ENCODE data around the gene MAMSTR. TPM values are rescaled to one million over a fixed set of nuclear protein-coding genes. Genes with fewer than 3 reads are reported as not detected.

The MAMSTR gene
- total RNA-seq, 1 experiment from 2014 or later, result 0.18 TPM

DNA sequence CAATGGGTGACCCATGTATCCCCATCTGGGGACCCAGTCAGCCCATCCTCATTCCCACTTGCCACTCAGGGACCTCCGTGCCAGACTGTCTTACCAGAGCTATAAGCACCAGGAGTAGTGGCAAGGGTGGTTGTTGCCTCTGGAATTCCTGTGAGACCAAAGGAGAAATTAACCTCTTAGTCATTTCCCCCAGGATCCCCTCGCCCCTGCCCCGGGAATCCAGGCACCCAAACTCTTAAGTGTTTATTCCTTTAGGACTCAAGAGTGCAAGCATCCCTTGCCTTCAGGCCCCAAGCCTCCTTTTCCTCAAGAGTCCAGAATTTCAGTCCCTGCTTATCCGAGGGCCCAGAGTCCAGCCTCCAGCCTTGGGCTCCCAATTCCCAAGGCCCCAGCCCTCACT is 55.9 kb downstream of the MAMSTR start:
- BruUV-seq (replicated peaks), result no TSS peak
- ATAC-seq, result no peak

More for the DNA sequence above, 55.9 kb downstream of the MAMSTR start:
- H4K20me1 ChIP-seq (ENCODE audit: low read length), result no peaks in the 10 kb centered on the region
- H3K9ac ChIP-seq (ENCODE audit: low read length), result no peak overlapping the region
- DNase-seq, result no peak
- no peak overlapping the region for H2AFZ ChIP-seq (ENCODE audit: low read length)
- ChIA-PET POLR2A (ENCODE audit: unreplicated experiment) (no interaction called here), CTCF (no interaction called here)
- no peaks in the 10 kb centered on the region for H3K9me2 ChIP-seq (replicated peaks; ENCODE audit: low read length)
- no peaks in the 10 kb centered on the region for H3K9me3 ChIP-seq (ENCODE audit: low read length)
- no peaks in the 10 kb centered on the region for H3K27me3 ChIP-seq (ENCODE audit: low read length)
- TF ChIP-seq EZH2phosphoT487 (IDR thresholded peaks at IDR 0.05; ENCODE audit: borderline replicate concordance, low read length) (no peak), EZH2 (IDR thresholded peaks at IDR 0.05; ENCODE audit: low read length, unreplicated experiment) (no peak)
- TF ChIP-seq, protein P1, sequence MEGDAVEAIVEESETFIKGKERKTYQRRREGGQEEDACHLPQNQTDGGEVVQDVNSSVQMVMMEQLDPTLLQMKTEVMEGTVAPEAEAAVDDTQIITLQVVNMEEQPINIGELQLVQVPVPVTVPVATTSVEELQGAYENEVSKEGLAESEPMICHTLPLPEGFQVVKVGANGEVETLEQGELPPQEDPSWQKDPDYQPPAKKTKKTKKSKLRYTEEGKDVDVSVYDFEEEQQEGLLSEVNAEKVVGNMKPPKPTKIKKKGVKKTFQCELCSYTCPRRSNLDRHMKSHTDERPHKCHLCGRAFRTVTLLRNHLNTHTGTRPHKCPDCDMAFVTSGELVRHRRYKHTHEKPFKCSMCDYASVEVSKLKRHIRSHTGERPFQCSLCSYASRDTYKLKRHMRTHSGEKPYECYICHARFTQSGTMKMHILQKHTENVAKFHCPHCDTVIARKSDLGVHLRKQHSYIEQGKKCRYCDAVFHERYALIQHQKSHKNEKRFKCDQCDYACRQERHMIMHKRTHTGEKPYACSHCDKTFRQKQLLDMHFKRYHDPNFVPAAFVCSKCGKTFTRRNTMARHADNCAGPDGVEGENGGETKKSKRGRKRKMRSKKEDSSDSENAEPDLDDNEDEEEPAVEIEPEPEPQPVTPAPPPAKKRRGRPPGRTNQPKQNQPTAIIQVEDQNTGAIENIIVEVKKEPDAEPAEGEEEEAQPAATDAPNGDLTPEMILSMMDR (conservative IDR thresholded peaks at IDR 0.05; ENCODE audit: low read depth, low read length), result no peak
- H3F3A ChIP-seq (ENCODE audit: low read length, unreplicated experiment), result no peaks in the 10 kb centered on the region
- no peak overlapping the region for H3K4me2 ChIP-seq (ENCODE audit: low read length)
- no peaks in the 10 kb centered on the region for H3K79me2 ChIP-seq (ENCODE audit: low read length)
- intact Hi-C loops (cut with micrococcal nuclease), result no loop called here
- H3K27ac ChIP-seq (ENCODE audit: low read length), result no peak overlapping the region
- H3K4me1 ChIP-seq (ENCODE audit: insufficient read depth, low read length), result no peaks in the 10 kb centered on the region
- H3K36me3 ChIP-seq (ENCODE audit: low read depth, low read length), result no peaks in the 10 kb centered on the region
- H3K4me3 ChIP-seq (ENCODE audit: low read length), result no peak overlapping the region

Other genes with a start within 250 kb of the MAMSTR start
- 4.8 and 8.3 TPM in 2 replicates for gene LMTK3, start 207.9 kb downstream of the MAMSTR start, total RNA-seq (2014; rRNA removed)
- 4.8 and 6.7 TPM in 2 replicates for gene SULT2B1, start 167.6 kb downstream of the MAMSTR start, total RNA-seq (2014; rRNA removed)
- not detected in 2 replicates for gene SPACA4, start 113.0 kb downstream of the MAMSTR start, total RNA-seq (2014; rRNA removed)
- gene FAM83E, start 104.6 kb downstream of the MAMSTR start, total RNA-seq (2014; rRNA removed), result 4.6 and 4.7 TPM in 2 replicates
- 1,237 and 1,503 TPM in 2 replicates for gene RPL18, start 100.5 kb downstream of the MAMSTR start, total RNA-seq (2014; rRNA removed)
- 8.5 and 8.6 TPM in 2 replicates for gene SPHK2, start 100.2 kb downstream of the MAMSTR start, total RNA-seq (2014; rRNA removed)
- gene DBP, start 82.3 kb downstream of the MAMSTR start, total RNA-seq (2014; rRNA removed), result 9.0 and 12.2 TPM in 2 replicates
- gene CA11, start 73.5 kb downstream of the MAMSTR start, total RNA-seq (2014; rRNA removed), result 0.63 and 4.1 TPM in 2 replicates
- 0.18 and 0.81 TPM in 2 replicates for gene NTN5, start 46.7 kb downstream of the MAMSTR start, total RNA-seq (2014; rRNA removed)
- 0.69 TPM in 1 of 2 replicates, not detected in the other for gene FUT2, start 23.8 kb downstream of the MAMSTR start, total RNA-seq (2014; rRNA removed)
- 0.40 and 0.51 TPM in 2 replicates for gene RASIP1, start 20.9 kb upstream of the MAMSTR start, total RNA-seq (2014; rRNA removed)
- not detected in 2 replicates for gene IZUMO1, start 27.2 kb upstream of the MAMSTR start, total RNA-seq (2014; rRNA removed)
- gene FUT1, start 32.9 kb upstream of the MAMSTR start, total RNA-seq (2014; rRNA removed), result 4.6 and 4.8 TPM in 2 replicates
- gene FGF21, start 35.8 kb upstream of the MAMSTR start, total RNA-seq (2014; rRNA removed), result not detected in 2 replicates
- gene BCAT2, start 91.3 kb upstream of the MAMSTR start, total RNA-seq (2014; rRNA removed), result 41.1 and 50.0 TPM in 2 replicates
- gene HSD17B14, start 116.8 kb upstream of the MAMSTR start, total RNA-seq (2014; rRNA removed), result 15.0 and 15.4 TPM in 2 replicates
- 0.63 and 1.2 TPM in 2 replicates for gene PLEKHA4, start 148.9 kb upstream of the MAMSTR start, total RNA-seq (2014; rRNA removed)
- gene PPP1R15A, start 152.7 kb upstream of the MAMSTR start, total RNA-seq (2014; rRNA removed), result 78.0 and 105 TPM in 2 replicates
- not detected in 2 replicates for gene TULP2, start 179.0 kb upstream of the MAMSTR start, total RNA-seq (2014; rRNA removed)
- gene NUCB1, start 180.6 kb upstream of the MAMSTR start, total RNA-seq (2014; rRNA removed), result 137 and 138 TPM in 2 replicates
- gene DHDH, start 214.0 kb upstream of the MAMSTR start, total RNA-seq (2014; rRNA removed), result 1.6 and 1.8 TPM in 2 replicates
- 43.0 and 44.8 TPM in 2 replicates for gene BAX, start 235.2 kb upstream of the MAMSTR start, total RNA-seq (2014; rRNA removed)
- 1,109 and 1,250 TPM in 2 replicates for gene FTL, start 245.6 kb upstream of the MAMSTR start, total RNA-seq (2014; rRNA removed)

Data from PC-3 (cell line).